ENCODE results near the gene ANAPC13. TPM values are rescaled to one million over a fixed set of nuclear protein-coding genes. Genes with fewer than 3 reads are reported as not detected.

ANAPC13 gene
- total RNA-seq, 1 donor from 2014 or later: 100 TPM

GRCh38 chr3:134527538-134528186 lies 41.9 kb upstream of the ANAPC13 start:
- Histone ChIP-seq H3K79me2 (ENCODE audit: low read depth) (peaks cover 9% of the 10 kb centered on the region), H2AFZ (replicated peaks) (no peak overlapping the region), H3K4me1 (no peaks in the 10 kb centered on the region), H3K9me3 (ENCODE audit: low read depth) (peaks cover 16% of the 10 kb centered on the region), H3K27ac (no peak overlapping the region), H3F3A (ENCODE audit: low read depth) (no peaks in the 10 kb centered on the region), H4K20me1 (ENCODE audit: low read depth) (no peaks in the 10 kb centered on the region), H3K36me3 (peaks cover 4% of the 10 kb centered on the region), H3K27me3 (no peaks in the 10 kb centered on the region), H3K4me2 (no peak overlapping the region), H3K9ac (no peak overlapping the region), H3K4me3 (no peak overlapping the region)
- no peaks in the 10 kb centered on the region for H3K27me3 Mint-ChIP-seq (ENCODE audit: insufficient read depth, low read depth)
- H3K9me3 Mint-ChIP-seq: peaks cover 39% of the 10 kb centered on the region
- H3K4me1 Mint-ChIP-seq: no peaks in the 10 kb centered on the region
- peaks cover 35% of the 10 kb centered on the region for H3K36me3 Mint-ChIP-seq
- TF ChIP-seq CTCF (IDR thresholded peaks at IDR 0.05) (no peak), EZH2phosphoT487 (IDR thresholded peaks at IDR 0.05) (no peak), EZH2 (IDR thresholded peaks at IDR 0.05) (no peak)
- DNase-seq (ENCODE audit: low spot score): no peak
- H3K4me3 Mint-ChIP-seq: no peak overlapping the region
- no peak overlapping the region for H3K27ac Mint-ChIP-seq

GRCh38 chr3:134527037-134527436 lies 41.3 kb upstream of the ANAPC13 start:
- H2AFZ ChIP-seq (replicated peaks): no peak overlapping the region
- Mint-ChIP-seq H3K27ac (no peak overlapping the region), H3K4me1 (no peaks in the 10 kb centered on the region), H3K36me3 (peaks cover 40% of the 10 kb centered on the region), H3K27me3 (ENCODE audit: insufficient read depth, low read depth) (no peaks in the 10 kb centered on the region), H3K4me3 (no peak overlapping the region), H3K9me3 (peaks cover 44% of the 10 kb centered on the region)
- H3K9ac ChIP-seq: no peak overlapping the region
- H3K4me2 ChIP-seq: no peak overlapping the region
- DNase-seq (ENCODE audit: low spot score): peak; percentile 39
- H3K4me3 ChIP-seq: no peak overlapping the region
- peaks cover 16% of the 10 kb centered on the region for H3K9me3 ChIP-seq (ENCODE audit: low read depth)
- no peaks in the 10 kb centered on the region for H3K27me3 ChIP-seq
- H3K4me1 ChIP-seq: no peaks in the 10 kb centered on the region
- TF ChIP-seq CTCF (IDR thresholded peaks at IDR 0.05): peak; percentile 52
- TF ChIP-seq EZH2phosphoT487 (IDR thresholded peaks at IDR 0.05): no peak
- no peak overlapping the region for H3K27ac ChIP-seq
- no peaks in the 10 kb centered on the region for H4K20me1 ChIP-seq (ENCODE audit: low read depth)
- peaks cover 9% of the 10 kb centered on the region for H3K79me2 ChIP-seq (ENCODE audit: low read depth)
- H3K36me3 ChIP-seq: peaks cover 5% of the 10 kb centered on the region
- no peaks in the 10 kb centered on the region for H3F3A ChIP-seq (ENCODE audit: low read depth)

DNA sequence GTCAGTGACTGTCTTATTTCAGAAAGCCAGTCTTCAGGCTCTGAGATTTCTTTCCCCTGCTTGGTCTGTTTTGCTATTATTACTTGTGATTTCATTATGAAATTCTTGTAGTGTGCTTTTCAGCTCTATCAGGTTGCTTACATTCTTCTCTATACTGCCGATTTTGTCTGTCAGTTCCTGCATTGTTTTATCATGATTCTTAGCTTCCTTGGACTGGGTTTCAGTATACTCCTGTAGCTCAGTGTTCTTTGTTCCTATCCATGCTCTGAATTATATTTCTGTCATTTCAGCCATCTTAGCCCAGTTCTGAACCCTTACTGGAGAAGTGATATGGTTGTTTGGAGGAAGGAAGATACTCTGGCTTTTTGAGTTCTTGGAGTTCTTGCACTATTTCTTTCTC lies 40.5 kb upstream of the ANAPC13 start:
- no peak for DNase-seq (ENCODE audit: low spot score)
- Histone ChIP-seq H3K9me3 (ENCODE audit: low read depth) (peaks cover 16% of the 10 kb centered on the region), H3K79me2 (ENCODE audit: low read depth) (peaks cover 9% of the 10 kb centered on the region), H3K4me2 (no peak overlapping the region), H3F3A (ENCODE audit: low read depth) (no peaks in the 10 kb centered on the region), H4K20me1 (ENCODE audit: low read depth) (no peaks in the 10 kb centered on the region), H3K9ac (no peak overlapping the region), H3K4me3 (no peak overlapping the region), H3K27ac (no peak overlapping the region), H3K27me3 (no peaks in the 10 kb centered on the region), H3K4me1 (no peaks in the 10 kb centered on the region), H3K36me3 (peaks cover 7% of the 10 kb centered on the region), H2AFZ (replicated peaks) (no peak overlapping the region)
- no peak overlapping the region for H3K27ac Mint-ChIP-seq
- peaks cover 44% of the 10 kb centered on the region for H3K36me3 Mint-ChIP-seq
- TF ChIP-seq EZH2 (IDR thresholded peaks at IDR 0.05) (no peak), CTCF (IDR thresholded peaks at IDR 0.05) (no peak), EZH2phosphoT487 (IDR thresholded peaks at IDR 0.05) (no peak)
- H3K4me1 Mint-ChIP-seq: no peaks in the 10 kb centered on the region
- peaks cover 47% of the 10 kb centered on the region for H3K9me3 Mint-ChIP-seq
- no peak overlapping the region for H3K4me3 Mint-ChIP-seq
- H3K27me3 Mint-ChIP-seq (ENCODE audit: insufficient read depth, low read depth): no peaks in the 10 kb centered on the region
